ENCODE results near the gene RET.

The RET gene

GRCh38 chr10:43122096-43122495, 45.2 kb downstream of the RET start:
- DNase-seq: no peak

GRCh38 chr10:43122826-43123225, 46.0 kb downstream of the RET start:
- DNase-seq: no peak

DNA sequence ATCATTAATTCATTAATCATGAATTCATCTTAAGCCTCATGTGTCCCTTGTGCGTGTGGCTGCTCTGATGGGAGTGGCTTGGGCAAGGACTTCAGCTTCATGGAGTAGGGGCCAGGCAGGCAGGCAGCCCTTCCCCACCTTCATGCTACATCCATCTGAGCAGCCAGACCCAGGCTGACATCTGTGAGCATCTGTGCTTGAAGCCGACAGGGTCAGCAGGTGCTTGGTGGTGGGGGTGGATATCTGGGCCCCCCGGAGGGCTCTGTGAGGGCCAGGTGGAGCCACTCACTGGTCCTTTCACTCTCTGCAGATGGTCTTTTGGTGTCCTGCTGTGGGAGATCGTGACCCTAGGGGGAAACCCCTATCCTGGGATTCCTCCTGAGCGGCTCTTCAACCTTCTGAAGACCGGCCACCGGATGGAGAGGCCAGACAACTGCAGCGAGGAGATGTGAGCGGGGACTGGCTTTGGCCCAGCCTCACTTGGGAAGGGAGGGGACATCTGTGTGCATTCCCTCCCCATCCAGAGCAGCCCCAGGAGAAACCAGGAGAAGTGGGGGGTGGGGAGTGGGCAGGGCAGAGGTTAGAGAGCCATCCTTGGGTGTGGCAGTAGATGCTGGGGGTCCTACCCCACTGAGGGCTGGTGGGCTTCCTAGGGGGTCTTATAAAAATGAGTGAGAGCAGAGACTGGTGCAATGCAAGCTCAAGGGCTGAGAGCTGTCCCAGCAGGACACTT, 46.7 kb downstream of the RET start:
- DNase-seq: no peak

GRCh38 chr10:43124094-43124521, 47.2 kb downstream of the RET start:
- no peak for DNase-seq

DNA sequence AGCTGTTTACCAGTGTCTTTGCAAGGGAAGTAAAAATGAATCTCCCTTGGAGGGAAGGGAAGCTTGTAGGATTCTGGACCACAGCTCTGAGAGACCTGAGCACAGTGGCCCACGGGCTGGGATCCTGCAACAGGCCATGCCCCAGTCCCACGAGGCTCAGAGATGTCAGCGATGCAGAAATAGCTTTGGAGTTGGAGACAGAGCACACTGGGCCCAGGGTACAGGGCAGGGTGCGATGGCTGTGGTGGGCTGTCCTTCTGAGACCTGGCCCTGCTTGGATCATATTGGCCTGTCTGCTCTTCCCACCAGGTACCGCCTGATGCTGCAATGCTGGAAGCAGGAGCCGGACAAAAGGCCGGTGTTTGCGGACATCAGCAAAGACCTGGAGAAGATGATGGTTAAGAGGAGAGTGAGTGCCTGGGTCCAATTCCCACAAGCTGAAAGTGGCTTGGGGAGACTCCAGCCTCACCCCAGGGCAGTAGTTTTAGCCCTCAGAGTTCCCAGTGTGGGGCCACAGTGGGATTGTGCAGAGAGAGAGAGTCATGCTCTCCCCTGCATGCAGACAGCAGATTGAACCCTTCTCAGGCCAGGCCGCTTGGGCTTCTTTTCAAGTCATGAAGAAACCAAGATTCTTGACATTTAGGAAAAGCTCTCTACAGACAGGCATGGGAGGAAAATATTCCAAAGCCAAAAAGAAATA, 47.9 kb downstream of the RET start:
- no peak for DNase-seq

DNA sequence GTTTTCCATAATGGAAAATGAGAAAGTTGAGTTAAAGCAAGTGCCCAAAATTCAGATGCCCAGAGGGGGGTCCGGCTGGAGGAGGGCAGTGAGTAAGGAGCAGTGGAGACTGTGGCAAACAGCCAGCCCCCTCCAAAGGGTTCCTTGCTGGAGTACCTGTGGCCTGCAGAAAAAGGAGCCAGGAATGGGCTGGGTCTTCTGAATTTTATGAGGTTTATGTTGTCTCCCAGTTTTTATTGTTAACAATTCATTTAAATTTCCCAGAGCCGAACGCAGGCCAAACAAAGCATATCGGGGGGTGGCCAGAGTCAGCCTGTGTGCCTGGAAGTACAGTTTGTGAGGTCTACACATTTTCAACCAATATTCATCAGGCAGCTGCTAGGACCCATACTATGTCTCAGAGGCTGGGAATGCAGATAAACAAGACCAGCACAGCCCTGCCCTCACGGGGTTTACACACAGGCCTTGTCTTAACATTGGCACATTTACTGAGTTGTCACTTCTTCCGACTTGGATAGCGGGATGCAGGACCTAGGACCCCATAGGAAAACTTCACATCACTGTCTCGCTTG, 48.5 kb downstream of the RET start:
- no peak for DNase-seq

GRCh38 chr10:43125881-43126731, 49.2 kb downstream of the RET start:
- DNase-seq: no peak

DNA sequence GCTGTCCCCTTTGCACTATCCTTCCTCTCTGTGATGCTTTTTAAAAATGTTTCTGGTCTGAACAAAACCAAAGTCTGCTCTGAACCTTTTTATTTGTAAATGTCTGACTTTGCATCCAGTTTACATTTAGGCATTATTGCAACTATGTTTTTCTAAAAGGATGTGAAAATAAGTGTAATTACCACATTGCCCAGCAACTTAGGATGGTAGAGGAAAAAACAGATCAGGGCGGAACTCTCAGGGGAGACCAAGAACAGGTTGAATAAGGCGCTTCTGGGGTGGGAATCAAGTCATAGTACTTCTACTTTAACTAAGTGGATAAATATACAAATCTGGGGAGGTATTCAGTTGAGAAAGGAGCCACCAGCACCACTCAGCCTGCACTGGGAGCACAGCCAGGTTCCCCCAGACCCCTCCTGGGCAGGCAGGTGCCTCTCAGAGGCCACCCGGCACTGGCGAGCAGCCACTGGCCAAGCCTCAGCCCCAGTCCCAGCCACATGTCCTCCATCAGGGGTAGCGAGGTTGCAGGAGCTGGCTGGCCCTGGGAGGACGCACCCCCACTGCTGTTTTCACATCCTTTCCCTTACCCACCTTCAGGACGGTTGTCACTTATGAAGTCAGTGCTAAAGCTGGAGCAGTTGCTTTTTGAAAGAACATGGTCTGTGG, 50.0 kb downstream of the RET start:
- no peak for DNase-seq

DNA sequence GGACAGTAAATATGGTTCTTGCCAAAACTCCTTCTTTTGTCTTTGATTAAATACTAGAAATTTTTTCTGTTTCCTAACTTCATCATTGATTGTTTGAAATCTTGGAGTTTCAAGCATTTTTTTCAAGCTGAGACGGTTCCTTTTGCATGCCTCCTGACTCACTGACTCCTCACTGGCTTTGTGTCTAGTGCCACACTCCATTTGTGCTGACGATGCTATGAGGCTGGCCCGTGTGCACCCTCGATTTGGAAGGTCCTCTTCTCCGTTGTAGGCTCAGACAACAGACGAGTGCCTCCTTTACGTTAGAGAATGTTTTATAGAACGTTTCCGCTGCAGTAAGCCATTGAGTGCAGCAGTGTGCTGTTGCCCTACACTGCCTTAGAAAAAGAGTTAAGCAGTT, 50.6 kb downstream of the RET start:
- DNase-seq: no peak

GRCh38 chr10:43128331-43128730, 51.5 kb downstream of the RET start:
- DNase-seq: no peak

DNA sequence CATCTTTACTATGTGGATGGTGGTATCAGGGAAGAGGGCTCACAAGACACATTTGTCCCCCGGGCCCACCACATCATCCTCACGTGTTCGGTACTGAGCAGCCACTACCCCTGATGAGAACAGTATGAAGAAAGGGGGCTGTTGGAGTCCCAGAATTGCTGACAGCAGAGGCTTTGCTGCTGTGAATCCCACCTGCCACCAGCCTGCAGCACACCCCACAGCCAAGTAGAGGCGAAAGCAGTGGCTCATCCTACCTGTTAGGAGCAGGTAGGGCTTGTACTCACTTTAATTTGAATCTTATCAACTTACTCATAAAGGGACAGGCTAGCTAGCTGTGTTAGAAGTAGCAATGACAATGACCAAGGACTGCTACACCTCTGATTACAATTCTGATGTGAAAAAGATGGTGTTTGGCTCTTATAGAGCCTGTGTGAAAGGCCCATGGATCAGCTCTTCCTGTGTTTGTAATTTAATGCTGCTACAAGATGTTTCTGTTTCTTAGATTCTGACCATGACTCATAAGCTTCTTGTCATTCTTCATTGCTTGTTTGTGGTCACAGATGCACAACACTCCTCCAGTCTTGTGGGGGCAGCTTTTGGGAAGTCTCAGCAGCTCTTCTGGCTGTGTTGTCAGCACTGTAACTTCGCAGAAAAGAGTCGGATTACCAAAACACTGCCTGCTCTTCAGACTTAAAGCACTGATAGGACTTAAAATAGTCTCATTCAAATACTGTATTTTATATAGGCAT, 52.3 kb downstream of the RET start:
- DNase-seq: no peak

- no peak for DNase-seq
Measured at GRCh38 chr10:43130770-43131171, 53.9 kb downstream of the RET start.

- no peak for DNase-seq
Measured at GRCh38 chr10:43131256-43131655, 54.4 kb downstream of the RET start.

GRCh38 chr10:43131906-43132305, 55.0 kb downstream of the RET start:
- DNase-seq: no peak

DNA sequence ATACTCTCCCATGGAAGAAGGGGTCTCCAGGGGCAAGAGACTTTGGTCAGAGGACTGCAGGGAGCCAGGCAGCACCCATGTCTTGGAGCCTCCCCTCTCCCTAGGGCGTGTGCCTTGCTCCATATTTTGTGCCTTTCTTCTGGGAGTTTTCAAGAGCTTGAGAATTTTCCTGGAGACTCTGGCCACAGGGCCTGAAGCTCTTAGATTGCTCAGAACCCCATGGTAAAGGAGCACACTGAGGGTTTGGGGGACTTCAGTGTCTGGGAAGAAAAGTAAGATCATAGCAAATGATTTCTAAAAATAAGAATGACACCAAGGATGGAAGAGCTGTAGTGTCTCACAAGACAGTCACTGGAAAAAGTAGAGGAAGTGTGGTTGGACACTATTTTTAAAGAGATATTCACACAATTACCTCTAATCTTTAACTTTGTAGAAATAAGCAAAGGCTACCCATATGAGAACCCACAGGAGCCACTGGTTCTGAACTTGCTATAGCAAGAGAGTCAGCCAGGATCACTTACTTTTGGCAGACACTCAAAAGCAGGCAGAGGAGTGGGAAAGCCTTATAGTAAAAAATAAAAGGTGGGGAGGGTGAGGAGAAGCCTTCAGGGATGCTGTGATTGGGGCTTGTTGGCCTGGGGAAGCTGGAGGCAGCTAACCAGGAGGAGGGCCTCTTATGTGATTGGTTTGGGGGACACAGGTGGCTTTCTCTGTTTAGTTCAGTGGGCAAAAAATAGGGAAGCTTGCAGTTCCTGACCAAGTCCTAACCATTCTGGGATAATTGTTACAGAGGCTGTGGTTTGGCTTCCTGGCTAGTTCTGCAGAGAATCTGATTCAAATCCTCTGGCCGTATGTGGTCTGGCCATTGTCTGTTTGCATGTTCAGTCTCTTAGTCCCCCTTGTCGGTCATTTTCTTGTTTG, 56.3 kb downstream of the RET start:
- no peak for DNase-seq

- no peak for DNase-seq
Measured at GRCh38 chr10:43134126-43134905, 57.4 kb downstream of the RET start.

DNA sequence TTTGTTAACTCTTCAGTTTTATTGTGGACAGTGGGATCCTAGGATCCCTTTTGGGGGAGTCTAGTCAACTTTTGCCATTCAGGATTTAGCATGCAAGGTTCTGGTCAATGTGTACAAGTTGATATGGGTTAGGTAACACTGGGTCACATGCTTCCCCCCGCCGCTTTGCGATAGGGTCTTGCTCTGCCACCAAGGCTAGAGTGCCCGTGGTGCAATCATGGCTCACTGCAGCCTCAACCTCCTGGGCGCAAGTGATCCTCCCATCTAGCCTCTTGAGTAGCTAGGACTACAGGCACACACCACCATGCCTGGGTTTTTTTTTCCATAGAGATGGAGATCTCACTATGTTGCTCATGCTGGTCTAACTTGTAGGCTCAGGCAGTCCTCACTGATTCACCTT, 58.2 kb downstream of the RET start:
- DNase-seq: no peak

- DNase-seq: no peak
Measured at GRCh38 chr10:43135656-43136055, 58.8 kb downstream of the RET start.

DNA sequence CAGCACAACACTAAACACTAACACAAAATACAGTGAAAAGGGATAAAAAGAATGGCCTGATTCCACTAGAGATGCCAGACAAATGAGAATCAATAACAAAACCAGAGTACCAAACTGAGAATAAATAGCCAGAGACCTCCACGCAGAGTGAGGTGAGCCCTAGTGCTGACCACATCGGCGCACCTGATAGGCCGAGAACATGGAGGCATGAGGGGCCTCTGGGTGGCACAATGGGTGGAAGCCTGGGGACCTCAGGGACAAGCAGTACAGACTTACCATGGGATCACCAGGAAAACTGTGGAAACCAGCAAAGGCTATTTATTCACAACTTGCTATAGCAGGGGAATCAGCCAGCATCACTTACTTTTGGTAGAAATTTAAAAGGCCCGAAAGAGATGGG, 59.6 kb downstream of the RET start:
- no peak for DNase-seq

Measured in C1 segment of cervical spinal cord (tissue), 14 donors.